Pancreas (tissue), 10 donors: ENCODE results near the gene MOGAT2. TPM values are rescaled to one million over a fixed set of nuclear protein-coding genes. Genes with fewer than 3 reads are reported as not detected.
"Not testable (repeated sequence)": the region's sequence is repeated elsewhere in the genome, so short reads cannot be mapped to it uniquely, and the experiment has no call there.

Experiments used
- ATAC-seq, 4 donors: fragments of 200-7000 bp; cut with Tn5 transposase; one replicate each; pipeline versions ENCODE4 v1.8.0 to v1.9.1; 2020; ENCODE audit warnings: mild to moderate bottlenecking in 4 of 4, moderate library complexity in 4 of 4
- DNase-seq, 6 donors: peaks; one replicate each; pipeline ENCODE4 v3.0.0-alpha.2; 2020
- FAIRE-seq: peaks from 2 replicates; lab custom pipeline; 2012; peaks lifted over from hg19 to GRCh38; lab: Jason Lieb, UNC
- H3K27ac ChIP-seq, 4 donors: fragments of 200-600 bp; sonication (generic); 1 replicate in 3 of 4; 2 replicates in 1 of 4; pipeline versions ENCODE4 v1.5.0 to v1.8.0; 2020
- H3K27me3 ChIP-seq, 4 donors: fragments of 200-600 bp; one replicate each; pipeline ENCODE4 v1.8.0; 2021
- H3K36me3 ChIP-seq, 3 donors: fragments of 200-600 bp; sonication (generic) in 1 of 3; one replicate each; pipeline versions ENCODE4 v1.5.0 to v1.8.0; 2020 to 2021
- H3K4me1 ChIP-seq, 3 donors: fragments of 200-600 bp; one replicate each; pipeline ENCODE4 v1.8.0; 2021
- H3K4me3 ChIP-seq, 4 donors: fragments of 200-600 bp; sonication (generic) in 2 of 4; one replicate each; pipeline versions ENCODE4 v1.5.0 to v1.8.0; 2020 to 2021
- H3K9me3 ChIP-seq, 4 donors: fragments of 200-600 bp; one replicate each; pipeline ENCODE4 v1.8.0; 2021
- CTCF ChIP-seq, 4 donors: fragments of 200-600 bp; sonication (generic) in 3 of 4; IDR thresholded peaks; one replicate each; pipeline versions ENCODE4 v1.5.0 to v1.8.0; 2021; ENCODE audit warnings: antibody characterized with exemption in 4 of 4
- WGBS, 2 donors: extraction: QIAGEN DNeasy Blood & Tissue Kit; methylation state at CpG; one replicate each; pipeline ENCODE4 v1.1.7; 2013; 5-methylcytosine and 5-hydroxymethylcytosine counted together
- intact Hi-C, 3 donors: fragments of 100-400 bp; cut with DNase I; formaldehyde crosslinking; loops; one replicate each; pipeline versions ENCODE4 v1.11.1 to v1.14.2; 2022
- polyA plus RNA-seq, 2 donors: library from polyadenylated mRNA; stranded (reverse); fragments of 200-250 nt; gene quantifications; one replicate each; pipeline ENCODE4 v1.2.3, GENCODE V29; 2013
- total RNA-seq, 6 donors: library from RNA; stranded (reverse); fragmentation: NEBNext Ultra II Directional in 4 of 6; extraction: Animal tissue kit (Norgen Biotek cat#: 25700) in 4 of 6; gene quantifications; one replicate each; pipeline versions ENCODE4 v1.2.1 to v1.2.4, GENCODE V29; 2021 to 2023
- donor health status: healthy with polysubstance abuse.
- donor health status: DM: no; HTN: no; CAD: no; lungs with moderate emphysema.
- donor health status: DM: no; HTN: no; CAD: no.
- donor health status: control.
- donor health status: control.
- donor health status: Bipolar disorder and iron deficiency.
- donor health status: DM: yes; HTN: yes; CAD: no.
- donor health status: DM: no; HTN: no; CAD: no.
- donor health status: DM: no; HTN: no; CAD: no.
- donor health status: DM: yes; HTN: yes; CAD: no.

MOGAT2 gene
- total and polyA plus RNA-seq, 8 donors, result 0.08 to 0.09 (median 0.09) TPM; not detected in 5

GRCh38 chr11:75677909-75678308, 39.7 kb upstream of the MOGAT2 start:
- FAIRE-seq (no peak), ATAC-seq (no peak), DNase-seq (no peak)
- no peaks in the 10 kb centered on the region for H3K9me3 ChIP-seq
- no peaks in the 10 kb centered on the region for H3K27me3 ChIP-seq
- H3K4me3 ChIP-seq, result no peak overlapping the region
- no peaks in the 10 kb centered on the region for H3K36me3 ChIP-seq
- WGBS, 2 donors, result 60 to 76% methylated on average over 12 of the region's 12 CpGs
- no peak for TF ChIP-seq CTCF (IDR thresholded peaks at IDR 0.05)
- intact Hi-C loops, result no loop called here
- H3K27ac ChIP-seq, result no peak overlapping the region
- H3K4me1 ChIP-seq, result no peaks in the 10 kb centered on the region

DNA sequence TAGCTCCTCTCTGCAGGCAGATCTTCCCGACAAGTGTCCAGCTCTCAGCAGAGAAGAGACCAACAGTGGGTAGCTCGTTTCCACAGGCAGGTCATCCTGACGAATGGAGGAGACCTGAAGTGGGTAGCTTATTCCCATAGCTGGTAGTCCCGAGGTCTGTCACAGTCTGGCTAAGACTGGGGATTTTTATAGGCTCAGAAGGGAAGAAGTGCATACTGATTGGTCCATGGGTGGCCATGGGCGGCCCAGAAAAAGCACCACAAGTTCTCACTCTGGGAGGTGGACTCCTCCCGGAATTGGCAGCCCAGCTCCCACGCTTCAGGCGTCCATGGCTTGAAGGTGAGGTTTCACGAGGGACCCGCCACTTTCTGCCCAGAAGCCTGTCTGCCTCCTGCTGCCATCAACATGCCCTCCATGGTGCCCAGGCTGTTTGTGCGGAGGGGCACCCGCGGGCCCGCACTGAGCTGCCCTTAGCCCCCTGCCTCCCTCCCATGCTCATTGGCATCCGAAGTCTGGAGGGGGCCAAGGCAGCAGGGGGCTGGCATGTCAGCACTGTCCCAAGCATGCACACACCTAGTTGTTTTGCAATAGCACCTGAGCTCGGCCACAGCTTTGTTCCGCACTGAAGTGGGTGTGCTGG, 38.9 kb upstream of the MOGAT2 start:
- no peak overlapping the region for H3K4me3 ChIP-seq
- H3K27me3 ChIP-seq, result no peaks in the 10 kb centered on the region
- WGBS, 2 donors, result 60 to 73% methylated on average over 17 of the region's 17 CpGs
- no peak overlapping the region for H3K27ac ChIP-seq
- intact Hi-C loops, result no loop called here
- no peaks in the 10 kb centered on the region for H3K36me3 ChIP-seq
- FAIRE-seq (no peak), ATAC-seq (no peak), DNase-seq (no peak)
- H3K9me3 ChIP-seq, result no peaks in the 10 kb centered on the region
- no peaks in the 10 kb centered on the region for H3K4me1 ChIP-seq
- no peak for TF ChIP-seq CTCF (IDR thresholded peaks at IDR 0.05)

- no peak overlapping the region for H3K4me3 ChIP-seq
- no peak for ATAC-seq
- H3K9me3 ChIP-seq, result no peaks in the 10 kb centered on the region
- no peaks in the 10 kb centered on the region for H3K27me3 ChIP-seq
- no peaks in the 10 kb centered on the region for H3K4me1 ChIP-seq
- H3K27ac ChIP-seq, result no peak overlapping the region
- no peak for DNase-seq
- 74 to 80% methylated on average over 11 of the region's 11 CpGs for WGBS, 2 donors
- no peaks in the 10 kb centered on the region for H3K36me3 ChIP-seq
- intact Hi-C loops, result no loop called here
- TF ChIP-seq CTCF (IDR thresholded peaks at IDR 0.05), result no peak
- no peak for FAIRE-seq
Measured at GRCh38 chr11:75679566-75679965, 38.1 kb upstream of the MOGAT2 start.

GRCh38 chr11:75683856-75684255, 33.8 kb upstream of the MOGAT2 start:
- H3K9me3 ChIP-seq, H3K27me3 ChIP-seq, H3K4me3 ChIP-seq, intact Hi-C loops, H3K36me3 ChIP-seq, FAIRE-seq, H3K4me1 ChIP-seq, DNase-seq, ATAC-seq, H3K27ac ChIP-seq: not testable (repeated sequence)
- 77 to 91% methylated on average over 1 of the region's 1 CpG for WGBS, 2 donors

DNA sequence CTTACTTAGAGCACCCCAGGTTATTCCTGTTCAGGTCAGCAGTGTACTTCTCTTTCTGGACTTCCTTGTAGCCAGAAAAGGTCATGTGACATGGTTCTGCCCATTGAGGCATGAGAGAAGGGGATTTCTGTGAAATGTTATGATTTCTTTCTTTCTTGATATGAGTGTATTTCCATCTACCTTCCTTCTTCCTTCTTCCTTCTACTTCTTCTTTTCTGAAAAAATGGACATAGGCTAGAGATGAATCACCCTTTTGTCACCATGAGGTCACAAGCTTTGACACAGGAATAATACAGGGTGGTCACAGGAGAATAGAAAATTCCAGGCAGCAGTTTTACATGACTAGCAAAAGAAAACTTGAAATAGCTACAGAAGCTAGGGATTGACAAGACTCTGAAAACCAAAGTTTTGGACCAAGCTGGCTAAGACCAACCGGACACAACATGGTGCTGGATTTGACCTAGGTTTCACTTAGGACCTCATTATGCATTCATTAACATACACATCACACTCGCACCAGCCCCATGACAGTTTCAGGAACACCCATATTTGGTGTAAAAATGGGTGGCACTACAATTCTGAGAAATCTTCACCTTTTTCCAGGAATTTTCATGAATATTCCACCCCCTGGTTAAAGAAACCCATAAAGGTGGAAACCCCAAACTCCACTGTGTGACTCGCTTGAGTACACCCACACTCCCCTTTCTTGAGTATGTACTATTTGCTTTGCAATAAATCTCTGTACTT, 27.6 kb upstream of the MOGAT2 start:
- no peak overlapping the region for H3K27ac ChIP-seq
- intact Hi-C loops, result no loop called here
- H3K9me3 ChIP-seq, result no peaks in the 10 kb centered on the region
- ATAC-seq (peak in 2 of 4 donors; percentile 16 to 36), DNase-seq (no peak), FAIRE-seq (no peak)
- H3K4me3 ChIP-seq, result no peak overlapping the region
- H3K36me3 ChIP-seq, result no peaks in the 10 kb centered on the region
- H3K27me3 ChIP-seq, result no peaks in the 10 kb centered on the region
- 74 to 84% methylated on average over 3 of the region's 3 CpGs for WGBS, 2 donors
- TF ChIP-seq CTCF (IDR thresholded peaks at IDR 0.05), result no peak
- no peaks in the 10 kb centered on the region for H3K4me1 ChIP-seq
